COR-L47 (cell line): ENCODE measurements around the gene HELZ2.
"Not testable (repeated sequence)": the region's sequence is repeated elsewhere in the genome, so short reads cannot be mapped to it uniquely, and the experiment has no call there.

ENCODE experiments used
- DNase-seq: peaks from one replicate; lab custom pipeline; 2025; lab: John Stamatoyannopoulos, UW

The HELZ2 gene

GRCh38 chr20:63574156-63574828, at the start of gene HELZ2:
Gene HELZ2, minus strand, starts transcription at chr20:63574239. Its CDS starts 1,854 bp downstream, at chr20:63572385.
- DNase-seq = peak; percentile 71

GRCh38 chr20:63622732-63623131, 48.7 kb upstream of the HELZ2 start:
- no peak for DNase-seq

- DNase-seq = no peak
These were observed 48.1 kb upstream of the HELZ2 start for GRCh38 chr20:63622096-63622495.

GRCh38 chr20:63620991-63621390, 47.0 kb upstream of the HELZ2 start:
- no peak for DNase-seq

- no peak for DNase-seq
These were observed 45.5 kb upstream of the HELZ2 start for GRCh38 chr20:63619505-63619904.

GRCh38 chr20:63619086-63619485, 45.0 kb upstream of the HELZ2 start:
- no peak for DNase-seq

- DNase-seq = no peak
These were observed 44.4 kb upstream of the HELZ2 start for GRCh38 chr20:63618291-63618980.

- DNase-seq = no peak
These were observed 43.8 kb upstream of the HELZ2 start for GRCh38 chr20:63617876-63618265.

GRCh38 chr20:63617092-63617875, 43.2 kb upstream of the HELZ2 start:
- DNase-seq = no peak

GRCh38 chr20:63613863-63614594, 40.0 kb upstream of the HELZ2 start:
- not testable (repeated sequence) for DNase-seq

- DNase-seq = no peak
These were observed 38.4 kb upstream of the HELZ2 start for GRCh38 chr20:63612276-63612931.

GRCh38 chr20:63611646-63612045, 37.6 kb upstream of the HELZ2 start:
- DNase-seq = no peak

GRCh38 chr20:63610581-63611435, 36.8 kb upstream of the HELZ2 start:
- no peak for DNase-seq

- DNase-seq = no peak
These were observed 32.6 kb upstream of the HELZ2 start for GRCh38 chr20:63606686-63607085.

- no peak for DNase-seq
These were observed 28.3 kb upstream of the HELZ2 start for GRCh38 chr20:63602321-63602720.

- DNase-seq = not testable (repeated sequence)
These were observed 27.6 kb upstream of the HELZ2 start for GRCh38 chr20:63601679-63602078.

GRCh38 chr20:63599396-63600050, 25.5 kb upstream of the HELZ2 start:
- no peak for DNase-seq

GRCh38 chr20:63598479-63599395, 24.7 kb upstream of the HELZ2 start:
- DNase-seq = no peak
